ENCODE results near the gene PEX16. TPM values are rescaled to one million over a fixed set of nuclear protein-coding genes. Genes with fewer than 3 reads are reported as not detected.
A peak's percentile ranks its signal among the peaks of the same experiment; 100 is the strongest.

PEX16 gene
- total and polyA plus RNA-seq, 2 of the 13 experiments (the other 11 are each of a cell fraction or from before 2014, with no cell fraction given): 12.5 to 21.8 TPM

- TF ChIP-seq ZNF407 (CRISPR knock-in tag; IDR thresholded peaks at IDR 0.05; ENCODE audit: not compliant biosample characterization) (no peak), PRMT3 (CRISPR knock-in tag; IDR thresholded peaks at IDR 0.05; ENCODE audit: borderline replicate concordance, low read depth) (no peak), HIC2 (CRISPR knock-in tag; IDR thresholded peaks at IDR 0.05; ENCODE audit: low read depth) (0 out of 2 replicates have a peak, but pooled peaks have one; percentile 22), HIVEP1 (CRISPR knock-in tag; IDR thresholded peaks at IDR 0.05) (0 out of 2 replicates have a peak, but pooled peaks have one; percentile 24), THAP8 (CRISPR knock-in tag; IDR thresholded peaks at IDR 0.05; ENCODE audit: borderline replicate concordance) (no peak), ZBED4 (CRISPR knock-in tag; IDR thresholded peaks at IDR 0.05; ENCODE audit: borderline replicate concordance) (peak; percentile 60; the same call in 1 of the 2 replicates), ZMAT3 (CRISPR knock-in tag; conservative IDR thresholded peaks at IDR 0.05) (0 out of 2 replicates have a peak, but pooled peaks have one; percentile 46), SIX1 (CRISPR knock-in tag; IDR thresholded peaks at IDR 0.05; ENCODE audit: borderline replicate concordance) (0 out of 2 replicates have a peak, but pooled peaks have one; percentile 19), SALL1 (CRISPR knock-in tag; IDR thresholded peaks at IDR 0.05) (peak; percentile 56), ZNF503 (CRISPR knock-in tag; IDR thresholded peaks at IDR 0.05) (no peak)
Measured at GRCh38 chr11:45885274-45885920, 32.3 kb downstream of the PEX16 start, which contains the start of gene MAPK8IP1 (continued).
